Neural progenitor cell (in vitro differentiated cells): ENCODE measurements around the gene PIM3. TPM values are rescaled to one million over a fixed set of nuclear protein-coding genes. Genes with fewer than 3 reads are reported as not detected.

Experiments used
- DNase-seq: peaks from one replicate; pipeline ENCODE4 v3.0.0-alpha.2; 2016; ENCODE audit warnings: low spot score
- H2AFZ ChIP-seq: fragments of 200-600 bp; sonication (generic); replicated peaks from 2 replicates; pipeline ENCODE4 v1.6.1; 2016; ENCODE audit warnings: antibody characterized with exemption
- H3F3A ChIP-seq: fragments of 200-600 bp; sonication (generic); 2 replicates; pipeline ENCODE4 v1.6.1; 2016; ENCODE audit warnings: antibody characterized with exemption, low read depth
- H3K27ac ChIP-seq: fragments of 200-600 bp; sonication (generic); 2 replicates; pipeline ENCODE4 v1.5.1; 2016; ENCODE audit warnings: mild to moderate bottlenecking
- H3K27me3 ChIP-seq: fragments of 200-600 bp; sonication (generic); 2 replicates; pipeline ENCODE4 v1.6.1; 2016; ENCODE audit warnings: mild to moderate bottlenecking, moderate library complexity
- H3K36me3 ChIP-seq: fragments of 200-600 bp; sonication (generic); 2 replicates; pipeline ENCODE4 v1.5.1; 2016
- H3K4me1 ChIP-seq: fragments of 200-600 bp; sonication (generic); 2 replicates; pipeline ENCODE4 v1.6.1; 2016; ENCODE audit warnings: mixed run types
- H3K4me2 ChIP-seq: fragments of 200-600 bp; sonication (generic); 2 replicates; pipeline ENCODE4 v1.6.1; 2016
- H3K4me3 ChIP-seq: fragments of 200-600 bp; sonication (generic); 2 replicates; pipeline ENCODE4 v1.5.1; 2016
- H3K79me2 ChIP-seq: fragments of 200-600 bp; sonication (generic); 2 replicates; pipeline ENCODE4 v1.6.1; 2016; ENCODE audit warnings: low read depth
- H3K9ac ChIP-seq: fragments of 200-600 bp; sonication (generic); 2 replicates; pipeline ENCODE4 v1.6.1; 2016
- H3K9me3 ChIP-seq: fragments of 200-600 bp; sonication (generic); 2 replicates; pipeline ENCODE4 v1.5.1; 2016; ENCODE audit warnings: low read depth
- H4K20me1 ChIP-seq: fragments of 200-600 bp; sonication (generic); 2 replicates; pipeline ENCODE4 v1.6.1; 2016; ENCODE audit warnings: low read depth
- H3K27ac Mint-ChIP-seq: 3 replicates; pipeline ENCODE4 v1.8.0; 2021; ENCODE audit warnings: mixed read lengths
- H3K27me3 Mint-ChIP-seq: 2 replicates; pipeline ENCODE4 v1.8.0; 2022; ENCODE audit warnings: low read depth, mild to moderate bottlenecking, inconsistent platforms, moderate library complexity, mixed read lengths; ENCODE audit not compliant: insufficient read depth
- H3K36me3 Mint-ChIP-seq: 3 replicates; pipeline ENCODE4 v1.8.0; 2021; ENCODE audit warnings: mixed read lengths
- H3K4me1 Mint-ChIP-seq: 3 replicates; pipeline ENCODE4 v1.8.0; 2021; ENCODE audit warnings: mixed read lengths
- H3K4me3 Mint-ChIP-seq: 3 replicates; pipeline ENCODE4 v1.8.0; 2021; ENCODE audit warnings: mild to moderate bottlenecking, moderate library complexity, mixed read lengths
- H3K9me3 Mint-ChIP-seq: 3 replicates; pipeline ENCODE4 v1.8.0; 2020; ENCODE audit warnings: mixed read lengths
- CTCF ChIP-seq: fragments of 200-600 bp; sonication (generic); IDR thresholded peaks from 2 replicates; pipeline ENCODE4 v1.5.1; 2017; ENCODE audit warnings: antibody characterized with exemption, mild to moderate bottlenecking
- EZH2 ChIP-seq: fragments of 200-600 bp; sonication (generic); IDR thresholded peaks from 2 replicates; pipeline ENCODE4 v1.6.1; 2017; ENCODE audit warnings: antibody characterized with exemption, mild to moderate bottlenecking, moderate library complexity
- EZH2phosphoT487 ChIP-seq: fragments of 200-600 bp; sonication (generic); IDR thresholded peaks from 2 replicates; pipeline ENCODE4 v1.6.1; 2017; ENCODE audit warnings: antibody characterized with exemption
- total RNA-seq: library from RNA; depleted of rRNA; stranded (reverse); fragments of >200 nt; gene quantifications from 2 replicates; pipeline ENCODE4 v1.2.3, GENCODE V29; 2015; ENCODE audit warnings: low replicate concordance

PIM3 gene
- total RNA-seq, 1 donor from 2014 or later = 15.1 TPM

- peaks cover 9% of the 10 kb centered on the region for H3K4me1 Mint-ChIP-seq
- H3K9ac ChIP-seq = no peak overlapping the region
- peak; percentile 39 for TF ChIP-seq EZH2phosphoT487
- peak; percentile 42 for TF ChIP-seq EZH2
- no peak for TF ChIP-seq CTCF
- H3K79me2 ChIP-seq = peaks cover 31% of the 10 kb centered on the region
- peaks cover 5% of the 10 kb centered on the region for H3K4me1 ChIP-seq
- H2AFZ ChIP-seq = no peak overlapping the region
- peak overlapping the region; percentile 89 for H3K4me3 Mint-ChIP-seq
- H3K9me3 ChIP-seq = no peaks in the 10 kb centered on the region
- peaks cover 2% of the 10 kb centered on the region for H3K36me3 Mint-ChIP-seq
- H3K27me3 Mint-ChIP-seq = peaks cover 2% of the 10 kb centered on the region
- H3K27me3 ChIP-seq = peaks cover 8% of the 10 kb centered on the region
- no peaks in the 10 kb centered on the region for H3K9me3 Mint-ChIP-seq
- no peaks in the 10 kb centered on the region for H3F3A ChIP-seq
- peak overlapping the region; percentile 69 for H3K4me3 ChIP-seq
- peaks cover 51% of the 10 kb centered on the region for H4K20me1 ChIP-seq
- no peaks in the 10 kb centered on the region for H3K36me3 ChIP-seq
- DNase-seq = peak; percentile 72
- no peak overlapping the region for H3K27ac ChIP-seq
- H3K4me2 ChIP-seq = peak overlapping the region; percentile 89
- H3K27ac Mint-ChIP-seq = no peak overlapping the region
Measured at GRCh38 chr22:49961601-49962011, 1.0 kb downstream of the PIM3 start.

GRCh38 chr22:49962012-49962750 lies 1.6 kb downstream of the PIM3 start:
- Mint-ChIP-seq H3K27ac (no peak overlapping the region), H3K4me3 (peak overlapping the region; percentile 89), H3K4me1 (peaks cover 9% of the 10 kb centered on the region), H3K27me3 (peaks cover 2% of the 10 kb centered on the region), H3K36me3 (peaks cover 2% of the 10 kb centered on the region), H3K9me3 (no peaks in the 10 kb centered on the region)
- Histone ChIP-seq H3K9ac (no peak overlapping the region), H3K27ac (no peak overlapping the region), H3K36me3 (no peaks in the 10 kb centered on the region), H3K4me3 (peak overlapping the region; percentile 69), H3K4me1 (peaks cover 7% of the 10 kb centered on the region), H3K4me2 (peak overlapping the region; percentile 89), H3K79me2 (peaks cover 31% of the 10 kb centered on the region), H2AFZ (no peak overlapping the region), H3K9me3 (no peaks in the 10 kb centered on the region), H3F3A (no peaks in the 10 kb centered on the region), H4K20me1 (peaks cover 54% of the 10 kb centered on the region), H3K27me3 (peaks cover 8% of the 10 kb centered on the region)
- TF ChIP-seq CTCF = no peak
- TF ChIP-seq EZH2phosphoT487 = no peak
- no peak for TF ChIP-seq EZH2
- peak; percentile 85 for DNase-seq

- Histone ChIP-seq H3K36me3 (no peaks in the 10 kb centered on the region), H3F3A (no peaks in the 10 kb centered on the region), H3K4me3 (peak overlapping the region; percentile 69), H3K9ac (no peak overlapping the region), H2AFZ (no peak overlapping the region), H3K79me2 (peaks cover 31% of the 10 kb centered on the region), H3K9me3 (no peaks in the 10 kb centered on the region), H4K20me1 (peaks cover 60% of the 10 kb centered on the region), H3K27me3 (peaks cover 8% of the 10 kb centered on the region), H3K4me2 (peak overlapping the region; percentile 89), H3K27ac (no peak overlapping the region), H3K4me1 (peaks cover 9% of the 10 kb centered on the region)
- no peak for TF ChIP-seq CTCF
- no peak for TF ChIP-seq EZH2phosphoT487
- TF ChIP-seq EZH2 = no peak
- Mint-ChIP-seq H3K9me3 (no peaks in the 10 kb centered on the region), H3K36me3 (peaks cover 2% of the 10 kb centered on the region), H3K27me3 (peaks cover 2% of the 10 kb centered on the region), H3K4me3 (peak overlapping the region; percentile 84), H3K4me1 (peaks cover 11% of the 10 kb centered on the region), H3K27ac (no peak overlapping the region)
- no peak for DNase-seq
Measured at GRCh38 chr22:49962751-49963646, 2.4 kb downstream of the PIM3 start.
